Mesenchymal stem cell (in vitro differentiated cells and primary cell): ENCODE data around the gene ZRSR2.

Experiments
- DNase-seq: peaks from one replicate; pipeline ENCODE4 v3.0.0-alpha.2; 2013
- H2AFZ ChIP-seq: one replicate; pipeline ENCODE4 v1.6.1; 2013; ENCODE audit warnings: low read depth, mild to moderate bottlenecking, control low read depth, inconsistent platforms, low read length, moderate library complexity
- H2AK5ac ChIP-seq: 2 replicates; pipeline ENCODE4 v1.6.1; 2013; ENCODE audit warnings: low read length, moderate library complexity, mild to moderate bottlenecking, inconsistent platforms; ENCODE audit not compliant: severe bottlenecking
- H2BK120ac ChIP-seq: one replicate; pipeline ENCODE4 v1.6.1; 2013; ENCODE audit warnings: low read depth, mild to moderate bottlenecking, inconsistent platforms, low read length, moderate library complexity
- H2BK12ac ChIP-seq, 2 experiments: one replicate each; pipeline ENCODE4 v1.6.1; 2013; ENCODE audit warnings: inconsistent platforms in 2 of 2, low read length in 2 of 2, mild to moderate bottlenecking in 2 of 2, moderate library complexity in 2 of 2, control low read depth in 1 of 2
- H2BK15ac ChIP-seq: one replicate; pipeline ENCODE4 v1.6.1; 2013; ENCODE audit warnings: mild to moderate bottlenecking, low read depth, inconsistent platforms; ENCODE audit not compliant: poor library complexity, severe bottlenecking
- H2BK5ac ChIP-seq: 2 replicates; pipeline ENCODE4 v1.6.1; 2013; ENCODE audit warnings: low read depth, mild to moderate bottlenecking, low read length, control low read depth, inconsistent platforms; ENCODE audit not compliant: poor library complexity, severe bottlenecking
- H3K14ac ChIP-seq, 2 experiments: one replicate each; pipeline ENCODE4 v1.6.1; 2013; ENCODE audit warnings: inconsistent platforms in 2 of 2, low read length in 2 of 2, control low read depth in 1 of 2, mild to moderate bottlenecking in 1 of 2, moderate library complexity in 1 of 2
- H3K18ac ChIP-seq, 2 experiments: one replicate each; pipeline ENCODE4 v1.6.1; 2013; ENCODE audit warnings: inconsistent platforms in 2 of 2, low read length in 2 of 2, control low read depth in 1 of 2, low read depth in 1 of 2, mild to moderate bottlenecking in 1 of 2
- H3K23ac ChIP-seq, 2 experiments: one replicate each; pipeline ENCODE4 v1.6.1; 2013; ENCODE audit warnings: inconsistent platforms in 2 of 2, low read length in 2 of 2, mild to moderate bottlenecking in 2 of 2, moderate library complexity in 2 of 2, control low read depth in 1 of 2
- H3K27ac ChIP-seq: 2 replicates; pipeline ENCODE4 v1.5.1; 2013; ENCODE audit warnings: mild to moderate bottlenecking, moderate library complexity, low read length, control low read depth, inconsistent platforms; ENCODE audit not compliant: poor library complexity, severe bottlenecking
- H3K27me3 ChIP-seq, 2 experiments: 2 replicates each; pipeline versions ENCODE4 v1.6.1 to v1.7.0; 2013; ENCODE audit warnings: low read length in 2 of 2, mild to moderate bottlenecking in 2 of 2, moderate library complexity in 2 of 2, control low read depth in 1 of 2, inconsistent platforms in 1 of 2; ENCODE audit not compliant: control insufficient read depth in 1 of 2, insufficient read depth in 1 of 2
- H3K36me3 ChIP-seq, 2 experiments: 2 replicates each; pipeline versions ENCODE4 v1.6.1 to v1.7.0; 2013; ENCODE audit warnings: low read length in 2 of 2, control low read depth in 1 of 2, inconsistent platforms in 1 of 2, low read depth in 1 of 2, mild to moderate bottlenecking in 1 of 2; ENCODE audit not compliant: insufficient read depth in 2 of 2, control insufficient read depth in 1 of 2
- H3K4ac ChIP-seq, 2 experiments: one replicate each; pipeline ENCODE4 v1.6.1; 2013; ENCODE audit warnings: inconsistent platforms in 2 of 2, low read length in 2 of 2, mild to moderate bottlenecking in 2 of 2, moderate library complexity in 2 of 2, control low read depth in 1 of 2, low read depth in 1 of 2
- H3K4me1 ChIP-seq: 2 replicates; pipeline ENCODE4 v1.6.1; 2013; ENCODE audit warnings: low read depth, low read length, control low read depth; ENCODE audit not compliant: control insufficient read depth, insufficient read depth
- H3K4me2 ChIP-seq: 2 replicates; pipeline ENCODE4 v1.6.1; 2013; ENCODE audit warnings: low read length, mild to moderate bottlenecking, inconsistent platforms; ENCODE audit not compliant: poor library complexity, severe bottlenecking
- H3K4me3 ChIP-seq, 2 experiments: 2 replicates each; pipeline versions ENCODE4 v1.5.1 to v1.7.0; 2013; ENCODE audit warnings: low read length in 2 of 2, mild to moderate bottlenecking in 2 of 2, control low read depth in 1 of 2, low read depth in 1 of 2; ENCODE audit not compliant: insufficient read depth in 1 of 2
- H3K79me1 ChIP-seq: replicated peaks from 2 replicates; pipeline ENCODE4 v1.6.1; 2013; ENCODE audit warnings: mild to moderate bottlenecking, control low read depth, low read length, inconsistent platforms; ENCODE audit not compliant: poor library complexity, severe bottlenecking
- H3K9ac ChIP-seq: 2 replicates; pipeline ENCODE4 v1.7.0; 2013; ENCODE audit warnings: mild to moderate bottlenecking, low read length, moderate library complexity
- H3K9me3 ChIP-seq: 2 replicates; pipeline ENCODE4 v1.7.0; 2013; ENCODE audit warnings: mild to moderate bottlenecking, low read length; ENCODE audit not compliant: control insufficient read depth
- H4K8ac ChIP-seq: one replicate; pipeline ENCODE4 v1.6.1; 2013; ENCODE audit warnings: inconsistent platforms, mild to moderate bottlenecking, low read length, moderate library complexity
- H4K91ac ChIP-seq: one replicate; pipeline ENCODE4 v1.6.1; 2013; ENCODE audit warnings: mild to moderate bottlenecking, low read length, inconsistent platforms
- WGBS: methylation state at CpG from one replicate; pipeline ENCODE4 v1.1.7; 2013; ENCODE audit warnings: mixed read lengths; 5-methylcytosine and 5-hydroxymethylcytosine counted together

The ZRSR2 gene

DNA sequence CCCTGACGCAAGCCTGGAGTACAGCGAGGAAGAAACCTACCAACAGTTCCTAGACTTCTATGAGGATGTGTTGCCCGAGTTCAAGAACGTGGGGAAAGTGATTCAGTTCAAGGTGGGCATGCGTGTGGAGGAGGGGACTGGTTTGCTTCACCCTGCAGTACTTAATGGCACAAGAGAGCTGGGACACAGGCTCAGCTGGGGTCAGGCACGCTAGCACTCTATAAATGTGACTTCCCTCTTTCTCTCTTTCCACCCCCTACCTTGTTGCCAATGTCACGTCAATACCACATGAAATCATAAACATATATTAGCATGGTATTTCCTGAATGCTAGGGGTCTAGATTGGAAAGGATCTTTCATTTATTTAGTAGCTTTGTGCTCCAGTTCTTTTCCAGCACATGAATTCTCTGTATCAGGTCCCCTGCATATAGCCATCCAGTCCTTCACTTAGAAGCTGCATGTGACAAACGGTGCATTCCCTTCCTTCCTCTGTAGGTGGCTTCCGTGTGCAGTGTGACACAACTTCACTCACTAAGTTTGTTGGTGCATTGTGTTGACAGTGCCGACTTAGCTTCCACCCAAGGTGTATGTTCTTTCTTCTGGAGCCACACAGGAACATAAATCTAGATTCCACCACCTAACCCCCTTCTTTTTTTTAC lies 25.6 kb downstream of the ZRSR2 start:
- H2BK15ac ChIP-seq, result no peak overlapping the region
- no peak overlapping the region for H2BK12ac ChIP-seq
- H3K14ac ChIP-seq, result no peak overlapping the region
- H4K8ac ChIP-seq, result no peak overlapping the region
- no peak overlapping the region for H3K23ac ChIP-seq
- no peak overlapping the region for H3K18ac ChIP-seq
- H4K91ac ChIP-seq, result no peak overlapping the region
- H3K4me2 ChIP-seq, result no peak overlapping the region
- no peak overlapping the region for H2BK5ac ChIP-seq
- H2AFZ ChIP-seq, result no peak overlapping the region
- H3K4me3 ChIP-seq, result no peak overlapping the region
- H3K9ac ChIP-seq, result no peak overlapping the region
- H3K4ac ChIP-seq, result no peak overlapping the region
- peak; percentile 50 for DNase-seq
- no peak overlapping the region for H2BK120ac ChIP-seq
- no peak overlapping the region for H3K27ac ChIP-seq
- 81% methylated on average over 8 of the region's 10 CpGs for WGBS
- H3K27me3 ChIP-seq, result no peaks in the 10 kb centered on the region
- H3K9me3 ChIP-seq, result no peaks in the 10 kb centered on the region
- H3K79me1 ChIP-seq, result no peaks in the 10 kb centered on the region
- peaks cover 8 to 89% of the 10 kb centered on the region in 2 experiments for H3K36me3 ChIP-seq
- H3K4me1 ChIP-seq, result no peaks in the 10 kb centered on the region
- H2AK5ac ChIP-seq, result no peak overlapping the region

DNA sequence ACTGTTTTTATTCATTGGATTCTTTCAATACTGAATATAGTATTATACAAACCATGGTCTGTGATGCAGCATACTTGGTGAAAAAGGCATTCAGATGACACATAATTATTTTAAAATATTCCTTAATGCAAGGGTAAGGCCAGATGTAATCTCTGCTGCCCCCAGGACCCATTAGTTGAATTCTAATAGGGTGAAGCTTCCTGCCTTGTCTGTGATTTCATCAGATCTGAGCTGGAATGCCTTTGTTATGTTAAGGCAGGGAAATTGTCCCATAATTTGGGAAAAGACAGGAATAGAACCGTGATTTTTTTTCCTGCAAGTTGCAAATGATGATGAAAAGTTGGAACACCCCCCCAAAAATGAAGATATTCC lies 26.1 kb downstream of the ZRSR2 start:
- H4K8ac ChIP-seq, result no peak overlapping the region
- whole genome bisulfite sequencing, result 8% methylated on average over 1 of the region's 1 CpG
- no peak overlapping the region for H3K9ac ChIP-seq
- H3K4me1 ChIP-seq, result no peaks in the 10 kb centered on the region
- H4K91ac ChIP-seq, result no peak overlapping the region
- H3K23ac ChIP-seq, result no peak overlapping the region
- no peaks in the 10 kb centered on the region for H3K9me3 ChIP-seq
- DNase-seq, result peak; percentile 19
- no peak overlapping the region for H3K4me2 ChIP-seq
- no peak overlapping the region for H3K14ac ChIP-seq
- no peak overlapping the region for H2BK5ac ChIP-seq
- H3K79me1 ChIP-seq, result no peaks in the 10 kb centered on the region
- no peak overlapping the region for H2BK120ac ChIP-seq
- H3K27ac ChIP-seq, result no peak overlapping the region
- no peak overlapping the region for H2BK15ac ChIP-seq
- no peak overlapping the region for H3K4ac ChIP-seq
- H2AFZ ChIP-seq, result no peak overlapping the region
- H2AK5ac ChIP-seq, result no peak overlapping the region
- H3K4me3 ChIP-seq, result no peak overlapping the region
- H3K27me3 ChIP-seq, result no peaks in the 10 kb centered on the region
- no peak overlapping the region for H3K18ac ChIP-seq
- peaks cover 8 to 89% of the 10 kb centered on the region in 2 experiments for H3K36me3 ChIP-seq
- H2BK12ac ChIP-seq, result no peak overlapping the region

DNA sequence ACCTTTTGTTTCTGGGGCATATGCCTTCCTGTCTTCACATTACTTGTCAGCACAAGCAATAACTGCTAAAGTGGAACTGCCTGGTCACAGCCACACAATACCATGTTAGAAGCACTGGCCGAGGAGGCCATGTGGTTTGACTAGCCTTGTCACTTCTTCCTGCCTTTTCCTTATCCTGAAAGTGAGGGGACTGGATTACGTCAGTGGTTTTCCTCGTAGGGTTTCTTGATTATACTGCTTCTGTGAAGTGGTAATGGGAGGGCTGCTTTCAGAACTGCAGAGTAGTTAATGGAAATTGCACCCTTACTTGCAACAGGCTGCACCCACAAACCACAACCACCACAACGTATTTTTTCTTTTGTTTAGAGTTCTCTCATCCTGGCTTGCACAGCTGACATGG lies 26.6 kb downstream of the ZRSR2 start:
- Histone ChIP-seq H3K4me1 (no peaks in the 10 kb centered on the region), H2BK5ac (no peak overlapping the region), H2BK12ac (no peak overlapping the region)

DNA sequence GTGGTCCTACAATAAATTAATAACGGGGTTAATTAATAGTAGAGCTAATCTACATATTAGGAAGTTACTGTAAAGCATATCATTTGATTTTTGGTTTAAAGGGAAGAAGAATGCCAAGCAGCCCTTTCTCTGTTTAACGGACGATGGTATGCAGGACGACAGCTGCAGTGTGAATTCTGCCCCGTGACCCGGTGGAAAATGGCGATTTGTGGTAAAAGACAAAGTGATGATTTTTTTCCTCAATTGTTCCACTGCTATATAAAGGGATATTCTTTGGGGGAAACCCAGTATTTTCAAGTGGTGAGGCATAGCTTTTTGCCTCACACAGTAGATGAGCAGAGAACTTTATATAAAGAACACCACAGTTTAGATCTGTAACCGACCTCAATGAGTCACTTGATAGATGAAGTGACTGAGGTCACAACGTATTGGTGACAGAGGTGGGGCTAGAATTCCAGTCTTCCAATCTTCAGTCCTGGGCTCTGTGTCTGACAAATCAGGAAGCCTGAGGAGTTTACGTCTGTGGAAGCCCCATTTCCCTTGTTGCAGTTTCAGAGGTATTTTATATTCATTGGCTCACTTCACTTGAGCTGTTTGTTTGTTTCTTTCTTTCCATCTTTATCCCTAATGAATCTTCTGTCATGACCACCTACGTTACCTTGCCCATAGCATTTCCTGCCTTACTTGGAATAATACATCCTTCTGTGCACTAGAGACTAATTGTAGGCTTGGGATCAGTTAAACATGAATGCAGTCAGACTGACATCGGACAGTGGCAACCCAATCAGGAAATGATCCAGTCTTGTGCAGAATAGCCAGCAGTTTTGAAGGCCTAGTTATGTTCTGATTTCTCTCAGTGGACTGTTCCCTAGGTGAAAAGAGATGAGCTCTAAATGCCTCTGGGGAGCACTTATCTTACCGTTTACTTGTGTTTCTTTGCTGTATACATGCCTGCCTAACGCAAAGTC lies 30.1 kb downstream of the ZRSR2 start:
- H3K4me1 ChIP-seq, result no peaks in the 10 kb centered on the region
- WGBS, result 71% methylated on average over 8 of the region's 14 CpGs

More for the DNA sequence above, 26.6 kb downstream of the ZRSR2 start:
- no peak overlapping the region for H4K91ac ChIP-seq
- no peak overlapping the region for H3K4ac ChIP-seq
- no peak overlapping the region for H3K23ac ChIP-seq
- no peak overlapping the region for H3K4me2 ChIP-seq
- H3K79me1 ChIP-seq, result no peaks in the 10 kb centered on the region
- DNase-seq, result peak; percentile 74
- H3K27me3 ChIP-seq, result no peaks in the 10 kb centered on the region
- no peak overlapping the region for H4K8ac ChIP-seq
- WGBS, result no CpG with 5 or more reads among the region's 4 CpGs
- no peak overlapping the region for H3K18ac ChIP-seq
- no peak overlapping the region for H2AFZ ChIP-seq
- H3K4me3 ChIP-seq, result no peak overlapping the region
- no peak overlapping the region for H3K27ac ChIP-seq
- H2BK15ac ChIP-seq, result no peak overlapping the region
- H2AK5ac ChIP-seq, result no peak overlapping the region
- H2BK120ac ChIP-seq, result no peak overlapping the region
- no peaks in the 10 kb centered on the region for H3K9me3 ChIP-seq
- no peak overlapping the region for H3K9ac ChIP-seq
- no peak overlapping the region for H3K14ac ChIP-seq
- H3K36me3 ChIP-seq, result peaks cover 8 to 87% of the 10 kb centered on the region in 2 experiments

More for the DNA sequence above, 30.1 kb downstream of the ZRSR2 start:
- Histone ChIP-seq H3K18ac (no peak overlapping the region), H2BK15ac (no peak overlapping the region), H2BK5ac (no peak overlapping the region), H3K9ac (no peak overlapping the region), H3K79me1 (no peaks in the 10 kb centered on the region), H3K27me3 (no peaks in the 10 kb centered on the region), H3K14ac (no peak overlapping the region), H3K4me2 (no peak overlapping the region), H3K36me3 (peaks cover 13 to 81% of the 10 kb centered on the region in 2 experiments), H2BK120ac (no peak overlapping the region), H4K91ac (no peak overlapping the region), H2AK5ac (no peak overlapping the region), H4K8ac (no peak overlapping the region), H3K4ac (no peak overlapping the region), H3K9me3 (no peaks in the 10 kb centered on the region), H3K27ac (no peak overlapping the region), H3K4me3 (no peak overlapping the region), H2BK12ac (no peak overlapping the region), H2AFZ (no peak overlapping the region), H3K23ac (no peak overlapping the region)
- peak; percentile 12 for DNase-seq
